ENCODE data around the gene GIMAP4. TPM values are rescaled to one million over a fixed set of nuclear protein-coding genes. Genes with fewer than 3 reads are reported as not detected.
"Not testable (repeated sequence)": the region's sequence is repeated elsewhere in the genome, so short reads cannot be mapped to it uniquely, and the experiment has no call there.

Gene GIMAP4
- polyA plus RNA-seq, 2 donors: 4.6 to 5.3 TPM

GRCh38 chr7:150595361-150595760, 28.2 kb downstream of the GIMAP4 start:
- H3K4me1 ChIP-seq (ENCODE audit: control insufficient read depth in 2 of 2, insufficient read depth in 2 of 2, low read length in 1 of 2): no peaks in the 10 kb centered on the region
- WGBS, 2 donors: 82 to 86% methylated on average over 2 of the region's 2 CpGs
- no peak overlapping the region for H3K27ac ChIP-seq (ENCODE audit: low read depth in 2 of 2, low read length in 1 of 2)
- H3K36me3 ChIP-seq (ENCODE audit: control insufficient read depth in 2 of 2, insufficient read depth in 2 of 2, low read length in 1 of 2): no peaks in the 10 kb centered on the region
- H3K27me3 ChIP-seq (ENCODE audit: control insufficient read depth in 1 of 2, insufficient read depth in 2 of 2, low read length in 2 of 2): no peaks in the 10 kb centered on the region
- H3K4me3 ChIP-seq (ENCODE audit: low read depth in 1 of 2, low read length in 2 of 2): no peak overlapping the region
- H3K9me3 ChIP-seq (ENCODE audit: control insufficient read depth in 2 of 2, insufficient read depth in 1 of 2, low read depth in 1 of 2, low read length in 1 of 2): peaks cover 5 to 6% of the 10 kb centered on the region in 2 donors

- WGBS, 2 donors: 66 to 70% methylated on average over 2 of the region's 2 CpGs
These were observed 36.4 kb downstream of the GIMAP4 start for GRCh38 chr7:150603600-150603999.

GRCh38 chr7:150610233-150610632, 43.0 kb downstream of the GIMAP4 start:
- Histone ChIP-seq H3K9me3 (ENCODE audit: control insufficient read depth in 2 of 2, insufficient read depth in 1 of 2, low read depth in 1 of 2, low read length in 1 of 2) (peaks cover 0 to 4% of the 10 kb centered on the region in 2 donors), H3K4me1 (ENCODE audit: control insufficient read depth in 2 of 2, insufficient read depth in 2 of 2, low read length in 1 of 2) (no peaks in the 10 kb centered on the region), H3K27ac (ENCODE audit: low read depth in 2 of 2, low read length in 1 of 2) (no peak overlapping the region), H3K4me3 (ENCODE audit: low read depth in 1 of 2, low read length in 2 of 2) (no peak overlapping the region), H3K27me3 (ENCODE audit: control insufficient read depth in 1 of 2, insufficient read depth in 2 of 2, low read length in 2 of 2) (no peaks in the 10 kb centered on the region), H3K36me3 (ENCODE audit: control insufficient read depth in 2 of 2, insufficient read depth in 2 of 2, low read length in 1 of 2) (no peaks in the 10 kb centered on the region)
- 70 to 73% methylated on average over 1 of the region's 1 CpG for WGBS, 2 donors

More at GRCh38 chr7:150603600-150603999, 36.4 kb downstream of the GIMAP4 start:
- not testable (repeated sequence) for H3K4me1 ChIP-seq (ENCODE audit: control insufficient read depth in 2 of 2, insufficient read depth in 2 of 2, low read length in 1 of 2); H3K36me3 ChIP-seq (ENCODE audit: control insufficient read depth in 2 of 2, insufficient read depth in 2 of 2, low read length in 1 of 2); H3K9me3 ChIP-seq (ENCODE audit: control insufficient read depth in 2 of 2, insufficient read depth in 1 of 2, low read depth in 1 of 2, low read length in 1 of 2); H3K27me3 ChIP-seq (ENCODE audit: control insufficient read depth in 1 of 2, insufficient read depth in 2 of 2, low read length in 2 of 2); H3K27ac ChIP-seq (ENCODE audit: low read depth in 2 of 2, low read length in 1 of 2); H3K4me3 ChIP-seq (ENCODE audit: low read depth in 1 of 2, low read length in 2 of 2)

GRCh38 chr7:150612925-150613324, 45.7 kb downstream of the GIMAP4 start:
- WGBS, 2 donors: 59 to 86% methylated on average over 3 of the region's 3 CpGs
- Histone ChIP-seq H3K27me3 (ENCODE audit: control insufficient read depth in 1 of 2, insufficient read depth in 2 of 2, low read length in 2 of 2) (no peaks in the 10 kb centered on the region), H3K9me3 (ENCODE audit: control insufficient read depth in 2 of 2, insufficient read depth in 1 of 2, low read depth in 1 of 2, low read length in 1 of 2) (no peaks in the 10 kb centered on the region), H3K4me3 (ENCODE audit: low read depth in 1 of 2, low read length in 2 of 2) (no peak overlapping the region), H3K36me3 (ENCODE audit: control insufficient read depth in 2 of 2, insufficient read depth in 2 of 2, low read length in 1 of 2) (no peaks in the 10 kb centered on the region), H3K27ac (ENCODE audit: low read depth in 2 of 2, low read length in 1 of 2) (no peak overlapping the region), H3K4me1 (ENCODE audit: control insufficient read depth in 2 of 2, insufficient read depth in 2 of 2, low read length in 1 of 2) (no peaks in the 10 kb centered on the region)

- Histone ChIP-seq H3K4me3 (ENCODE audit: low read depth in 1 of 2, low read length in 2 of 2) (no peak overlapping the region), H3K27me3 (ENCODE audit: control insufficient read depth in 1 of 2, insufficient read depth in 2 of 2, low read length in 2 of 2) (no peaks in the 10 kb centered on the region), H3K9me3 (ENCODE audit: control insufficient read depth in 2 of 2, insufficient read depth in 1 of 2, low read depth in 1 of 2, low read length in 1 of 2) (no peaks in the 10 kb centered on the region), H3K4me1 (ENCODE audit: control insufficient read depth in 2 of 2, insufficient read depth in 2 of 2, low read length in 1 of 2) (no peaks in the 10 kb centered on the region), H3K36me3 (ENCODE audit: control insufficient read depth in 2 of 2, insufficient read depth in 2 of 2, low read length in 1 of 2) (no peaks in the 10 kb centered on the region), H3K27ac (ENCODE audit: low read depth in 2 of 2, low read length in 1 of 2) (no peak overlapping the region)
- WGBS, 2 donors: 32 to 49% methylated on average over 1 of the region's 1 CpG
These were observed 46.7 kb downstream of the GIMAP4 start for GRCh38 chr7:150613880-150614279.

GRCh38 chr7:150614426-150614825, 47.2 kb downstream of the GIMAP4 start:
- not testable (repeated sequence) for H3K9me3 ChIP-seq (ENCODE audit: control insufficient read depth in 2 of 2, insufficient read depth in 1 of 2, low read depth in 1 of 2, low read length in 1 of 2); H3K36me3 ChIP-seq (ENCODE audit: control insufficient read depth in 2 of 2, insufficient read depth in 2 of 2, low read length in 1 of 2); H3K27me3 ChIP-seq (ENCODE audit: control insufficient read depth in 1 of 2, insufficient read depth in 2 of 2, low read length in 2 of 2); H3K4me1 ChIP-seq (ENCODE audit: control insufficient read depth in 2 of 2, insufficient read depth in 2 of 2, low read length in 1 of 2); H3K4me3 ChIP-seq (ENCODE audit: low read depth in 1 of 2, low read length in 2 of 2); H3K27ac ChIP-seq (ENCODE audit: low read depth in 2 of 2, low read length in 1 of 2)
- 54 to 71% methylated on average over 1 of the region's 1 CpG for WGBS, 2 donors

- not testable (repeated sequence) for H3K4me3 ChIP-seq (ENCODE audit: low read depth in 1 of 2, low read length in 2 of 2); H3K36me3 ChIP-seq (ENCODE audit: control insufficient read depth in 2 of 2, insufficient read depth in 2 of 2, low read length in 1 of 2); H3K27ac ChIP-seq (ENCODE audit: low read depth in 2 of 2, low read length in 1 of 2); H3K9me3 ChIP-seq (ENCODE audit: control insufficient read depth in 2 of 2, insufficient read depth in 1 of 2, low read depth in 1 of 2, low read length in 1 of 2); H3K27me3 ChIP-seq (ENCODE audit: control insufficient read depth in 1 of 2, insufficient read depth in 2 of 2, low read length in 2 of 2); H3K4me1 ChIP-seq (ENCODE audit: control insufficient read depth in 2 of 2, insufficient read depth in 2 of 2, low read length in 1 of 2)
- 71 to 77% methylated on average over 5 of the region's 5 CpGs for WGBS, 2 donors
These were observed 48.1 kb downstream of the GIMAP4 start for GRCh38 chr7:150615221-150615755.

- Histone ChIP-seq H3K9me3 (ENCODE audit: control insufficient read depth in 2 of 2, insufficient read depth in 1 of 2, low read depth in 1 of 2, low read length in 1 of 2) (no peaks in the 10 kb centered on the region), H3K4me3 (ENCODE audit: low read depth in 1 of 2, low read length in 2 of 2) (no peak overlapping the region), H3K27ac (ENCODE audit: low read depth in 2 of 2, low read length in 1 of 2) (no peak overlapping the region), H3K36me3 (ENCODE audit: control insufficient read depth in 2 of 2, insufficient read depth in 2 of 2, low read length in 1 of 2) (no peaks in the 10 kb centered on the region), H3K4me1 (ENCODE audit: control insufficient read depth in 2 of 2, insufficient read depth in 2 of 2, low read length in 1 of 2) (no peaks in the 10 kb centered on the region), H3K27me3 (ENCODE audit: control insufficient read depth in 1 of 2, insufficient read depth in 2 of 2, low read length in 2 of 2) (no peaks in the 10 kb centered on the region)
- 78 to 82% methylated on average over 3 of the region's 3 CpGs for WGBS, 2 donors
These were observed 52.9 kb downstream of the GIMAP4 start for GRCh38 chr7:150620061-150620460.

- WGBS, 2 donors: 63 to 67% methylated on average over 3 of the region's 3 CpGs
- H3K36me3 ChIP-seq (ENCODE audit: control insufficient read depth in 2 of 2, insufficient read depth in 2 of 2, low read length in 1 of 2): no peaks in the 10 kb centered on the region
- H3K9me3 ChIP-seq (ENCODE audit: control insufficient read depth in 2 of 2, insufficient read depth in 1 of 2, low read depth in 1 of 2, low read length in 1 of 2): no peaks in the 10 kb centered on the region
- peak overlapping the region in 1 of 2 donors; percentile 3 for H3K27ac ChIP-seq (ENCODE audit: low read depth in 2 of 2, low read length in 1 of 2)
- no peak overlapping the region for H3K4me3 ChIP-seq (ENCODE audit: low read depth in 1 of 2, low read length in 2 of 2)
- H3K4me1 ChIP-seq (ENCODE audit: control insufficient read depth in 2 of 2, insufficient read depth in 2 of 2, low read length in 1 of 2): no peaks in the 10 kb centered on the region
- no peaks in the 10 kb centered on the region for H3K27me3 ChIP-seq (ENCODE audit: control insufficient read depth in 1 of 2, insufficient read depth in 2 of 2, low read length in 2 of 2)
These were observed 53.6 kb downstream of the GIMAP4 start for GRCh38 chr7:150620617-150621371.

- Histone ChIP-seq H3K27ac (ENCODE audit: low read depth in 2 of 2, low read length in 1 of 2) (no peak overlapping the region), H3K9me3 (ENCODE audit: control insufficient read depth in 2 of 2, insufficient read depth in 1 of 2, low read depth in 1 of 2, low read length in 1 of 2) (no peaks in the 10 kb centered on the region), H3K36me3 (ENCODE audit: control insufficient read depth in 2 of 2, insufficient read depth in 2 of 2, low read length in 1 of 2) (no peaks in the 10 kb centered on the region), H3K4me3 (ENCODE audit: low read depth in 1 of 2, low read length in 2 of 2) (no peak overlapping the region), H3K27me3 (ENCODE audit: control insufficient read depth in 1 of 2, insufficient read depth in 2 of 2, low read length in 2 of 2) (no peaks in the 10 kb centered on the region), H3K4me1 (ENCODE audit: control insufficient read depth in 2 of 2, insufficient read depth in 2 of 2, low read length in 1 of 2) (no peaks in the 10 kb centered on the region)
- WGBS, 2 donors: 47 to 50% methylated on average over 1 of the region's 1 CpG
These were observed 54.2 kb downstream of the GIMAP4 start for GRCh38 chr7:150621376-150621775.
